K562 treated with DMSO at 1 percent for 4 hours (cell line): ENCODE results near the gene MTA3. TPM values are rescaled to one million over a fixed set of nuclear protein-coding genes. Genes with fewer than 3 reads are reported as not detected.

ENCODE experiments used
- total RNA-seq: library from RNA; unstranded; fragments of 300-600 nt; gene quantifications from 2 replicates; pipeline ENCODE4 v1.2.3, GENCODE V29; 2022; ENCODE audit not compliant: insufficient read depth

The MTA3 gene
- total RNA-seq: 6.7 and 7.9 TPM in 2 replicates

DNA sequence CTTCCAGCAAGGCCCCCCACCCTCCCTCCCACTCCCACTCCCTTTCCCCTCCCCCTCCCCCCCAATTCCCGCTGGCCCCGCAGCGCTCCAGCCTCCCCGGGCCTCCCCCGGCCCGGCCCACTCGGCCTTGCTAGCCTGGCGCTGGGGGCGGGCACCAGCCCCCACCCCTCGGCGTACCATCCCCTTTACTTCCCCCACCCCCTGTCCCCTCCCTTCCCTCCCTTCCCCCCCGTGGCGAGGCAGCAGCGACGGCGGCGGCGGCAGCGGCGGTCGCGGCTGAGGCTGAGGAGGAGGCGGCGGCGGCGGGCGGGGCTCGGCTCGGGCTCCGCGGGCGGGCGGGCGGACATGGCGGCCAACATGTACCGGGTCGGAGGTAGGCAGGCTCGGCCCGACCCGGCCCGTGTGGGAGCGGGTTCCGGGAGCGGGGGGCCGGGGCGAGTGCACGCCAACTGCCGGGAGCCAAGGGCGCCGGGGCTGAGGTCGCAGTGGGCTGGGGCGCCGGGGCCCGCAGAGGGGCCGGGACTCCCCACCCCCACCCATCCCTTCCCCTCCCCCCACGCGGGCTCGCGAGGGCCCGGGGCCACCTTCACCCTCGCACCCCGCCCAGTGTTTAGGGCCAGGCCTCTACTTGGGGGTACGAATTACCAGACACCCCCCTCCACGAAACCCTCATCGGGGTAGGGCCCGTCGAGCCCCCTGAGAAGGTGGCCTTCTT, at the start of gene MTA3:
Gene MTA3 (plus strand): TSS at position 232 of the 715 bp plus-strand sequence. CDS start 114 bp downstream, at position 346.

DNA sequence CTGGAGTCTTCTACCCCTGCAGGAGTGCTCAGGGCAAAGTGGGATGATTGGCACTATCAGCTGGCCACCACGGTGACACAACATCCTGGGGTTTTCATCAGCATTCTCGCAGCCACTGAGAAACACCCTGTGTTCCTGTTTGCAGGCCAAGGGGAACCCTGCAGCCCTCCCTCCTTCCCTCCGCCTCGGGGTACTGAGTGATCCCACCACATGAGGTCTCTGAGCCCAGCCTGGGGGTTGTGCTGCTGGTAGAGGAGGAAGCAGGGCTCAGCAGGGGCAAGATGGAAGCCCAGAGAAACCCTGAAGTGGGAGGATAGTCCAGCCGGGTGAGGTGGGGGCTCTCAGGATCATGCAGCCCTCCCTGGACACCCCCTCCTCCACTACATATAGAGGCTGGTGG, 195.7 kb downstream of the MTA3 start, which contains the start of gene OXER1:
Gene OXER1 (minus strand): TSS at position 40 of the 400 bp plus-strand sequence. CDS start 73 bp downstream, outside the sequence.

GRCh38 chr2:42792583-42793333, 224.3 kb downstream of the MTA3 start, which contains the start of gene HAAO:
TSS of gene HAAO (minus strand) at chr2:42792583. CDS start at chr2:42792536, 47 bp downstream.

Other genes with a start within 250 kb of the MTA3 start
- 168 and 215 TPM in 2 replicates for gene COX7A2L, start 207.4 kb upstream of the MTA3 start, total RNA-seq
- not detected in 2 replicates for gene KCNG3, start 74.7 kb upstream of the MTA3 start, total RNA-seq
- gene OXER1, start 195.5 kb downstream of the MTA3 start, total RNA-seq: not detected in 2 replicates
- not detected in 2 replicates for gene HAAO, start 224.0 kb downstream of the MTA3 start, total RNA-seq